Trophoblast cell (in vitro differentiated cells and primary cell): ENCODE results near the gene BEST2.
A peak's percentile ranks its signal among the peaks of the same experiment; 100 is the strongest.
"Not testable (repeated sequence)": the region's sequence is repeated elsewhere in the genome, so short reads cannot be mapped to it uniquely, and the experiment has no call there.

Source experiments
- DNase-seq, 2 donors: peaks; one replicate each; pipeline ENCODE4 v3.0.0-alpha.2; 2016
- H2AFZ ChIP-seq: 2 replicates; pipeline ENCODE4 v1.6.1; 2013; ENCODE audit warnings: low read length, moderate library complexity, mild to moderate bottlenecking; ENCODE audit not compliant: insufficient read depth, poor library complexity
- H2AK5ac ChIP-seq: 2 replicates; pipeline ENCODE4 v1.6.1; 2013; ENCODE audit warnings: mild to moderate bottlenecking, low read length
- H2BK120ac ChIP-seq: 2 replicates; pipeline ENCODE4 v1.6.1; 2013; ENCODE audit warnings: low read length, mild to moderate bottlenecking, moderate library complexity; ENCODE audit not compliant: insufficient read depth, poor library complexity
- H2BK12ac ChIP-seq: 2 replicates; pipeline ENCODE4 v1.6.1; 2013; ENCODE audit warnings: mild to moderate bottlenecking, low read length, moderate library complexity
- H2BK5ac ChIP-seq: 2 replicates; pipeline ENCODE4 v1.6.1; 2013; ENCODE audit warnings: low read length, low read depth, moderate library complexity, mild to moderate bottlenecking; ENCODE audit not compliant: poor library complexity
- H3K14ac ChIP-seq: 2 replicates; pipeline ENCODE4 v1.6.1; 2013; ENCODE audit warnings: mild to moderate bottlenecking, low read length
- H3K18ac ChIP-seq: 2 replicates; pipeline ENCODE4 v1.6.1; 2013; ENCODE audit warnings: mild to moderate bottlenecking, low read length
- H3K23ac ChIP-seq: 2 replicates; pipeline ENCODE4 v1.6.1; 2013; ENCODE audit warnings: low read length
- H3K27ac ChIP-seq: 2 replicates; pipeline ENCODE4 v1.5.1; 2013; ENCODE audit warnings: low read depth, mild to moderate bottlenecking, inconsistent platforms, low read length, moderate library complexity
- H3K27me3 ChIP-seq: 2 replicates; pipeline ENCODE4 v1.6.1; 2013; ENCODE audit warnings: inconsistent platforms, mild to moderate bottlenecking, low read length, moderate library complexity; ENCODE audit not compliant: insufficient read depth
- H3K36me3 ChIP-seq, 2 experiments: 1 replicate in 1 of 2; 2 replicates in 1 of 2; pipeline ENCODE4 v1.6.1; 2013; ENCODE audit warnings: low read length in 2 of 2, mild to moderate bottlenecking in 2 of 2, moderate library complexity in 1 of 2; ENCODE audit not compliant: insufficient read depth in 2 of 2, control insufficient read depth in 1 of 2
- H3K4ac ChIP-seq: 2 replicates; pipeline ENCODE4 v1.6.1; 2013; ENCODE audit warnings: low read depth, mild to moderate bottlenecking, low read length, moderate library complexity
- H3K4me1 ChIP-seq, 2 experiments: 1 replicate in 1 of 2; 2 replicates in 1 of 2; pipeline ENCODE4 v1.6.1; 2013; ENCODE audit warnings: low read length in 2 of 2, mild to moderate bottlenecking in 2 of 2, moderate library complexity in 1 of 2; ENCODE audit not compliant: insufficient read depth in 2 of 2, control insufficient read depth in 1 of 2
- H3K4me2 ChIP-seq: 2 replicates; pipeline ENCODE4 v1.6.1; 2013; ENCODE audit warnings: inconsistent platforms, mild to moderate bottlenecking, low read length, moderate library complexity
- H3K4me3 ChIP-seq: 2 replicates; pipeline ENCODE4 v1.5.1; 2013; ENCODE audit warnings: mild to moderate bottlenecking, low read depth, low read length, inconsistent platforms
- H3K79me1 ChIP-seq: one replicate; pipeline ENCODE4 v1.6.1; 2013; ENCODE audit warnings: low read length
- H3K79me2 ChIP-seq: 2 replicates; pipeline ENCODE4 v1.6.1; 2013; ENCODE audit warnings: low read length, mild to moderate bottlenecking; ENCODE audit not compliant: control insufficient read depth, insufficient read depth, poor library complexity
- H3K9ac ChIP-seq: 2 replicates; pipeline ENCODE4 v1.6.1; 2013; ENCODE audit warnings: mild to moderate bottlenecking, low read length
- H3K9me3 ChIP-seq: 2 replicates; pipeline ENCODE4 v1.6.1; 2013; ENCODE audit warnings: low read depth, mild to moderate bottlenecking, control low read depth, inconsistent platforms, low read length; ENCODE audit not compliant: insufficient read depth
- H4K12ac ChIP-seq: 2 replicates; pipeline ENCODE4 v1.6.1; 2013; ENCODE audit warnings: low read depth, mild to moderate bottlenecking, low read length, moderate library complexity
- H4K8ac ChIP-seq: 2 replicates; pipeline ENCODE4 v1.6.1; 2013; ENCODE audit warnings: low read depth, mild to moderate bottlenecking, low read length, moderate library complexity
- H4K91ac ChIP-seq: one replicate; pipeline ENCODE4 v1.6.1; 2013; ENCODE audit warnings: low read depth, mild to moderate bottlenecking, low read length, moderate library complexity
- WGBS: extraction: QIAGEN DNeasy Blood & Tissue Kit; methylation state at CpG from one replicate; pipeline ENCODE4 v1.1.7; 2013; ENCODE audit warnings: missing lambda C conversion rate; ENCODE audit not compliant: insufficient read length, insufficient coverage; ENCODE audit errors: extremely low coverage; 5-methylcytosine and 5-hydroxymethylcytosine counted together

Gene BEST2

DNA sequence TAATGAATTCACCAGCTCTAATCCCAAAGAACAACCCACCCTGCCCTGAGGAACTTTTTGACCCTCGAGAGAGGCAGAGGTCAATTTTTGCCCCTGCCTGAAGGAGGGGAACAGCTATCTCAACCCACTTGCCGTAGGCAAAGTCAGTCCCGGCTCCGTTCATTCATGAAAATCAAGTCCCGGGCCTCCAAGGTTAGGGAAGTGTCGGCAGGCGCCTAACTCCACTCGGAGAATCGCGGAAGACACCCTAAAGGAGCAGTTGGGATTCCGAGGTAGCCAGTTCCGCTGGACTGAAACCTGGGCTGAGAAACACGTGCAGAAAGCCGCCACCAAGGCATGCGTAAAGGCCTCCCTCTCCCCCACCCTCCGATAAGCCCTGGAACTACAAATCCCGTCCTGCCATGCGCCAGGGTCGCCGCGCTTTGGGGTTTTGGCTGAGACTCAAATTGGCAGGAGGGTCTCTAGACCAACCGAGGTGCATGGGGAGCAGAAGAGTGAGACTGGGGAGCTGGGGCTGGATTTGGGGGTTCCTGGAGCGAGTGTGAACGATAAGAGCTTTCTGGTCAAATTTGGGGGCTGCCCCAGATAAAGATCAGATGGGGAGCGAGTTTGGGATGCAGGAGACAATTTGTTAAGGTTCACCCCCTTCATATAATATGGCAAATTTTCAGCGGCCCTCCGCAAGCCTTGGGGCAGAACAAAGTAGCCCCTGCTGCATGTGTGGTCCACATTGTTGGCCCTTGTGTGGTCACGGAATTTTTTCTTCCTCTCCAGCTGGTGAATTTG lies 27.8 kb upstream of the BEST2 start, which contains the start of gene TNPO2:
TSS of gene TNPO2 (minus strand) at position 292 of the 786 bp plus-strand sequence. CDS start 2,955 bp downstream, outside the sequence.
- Histone ChIP-seq H3K79me1 (peaks cover 22% of the 10 kb centered on the region), H3K23ac (no peak within 1 kb of the TSS), H3K9ac (peak within 1 kb of the TSS; percentile 81), H3K4me3 (peak within 1 kb of the TSS; percentile 78), H3K4me1 (peaks cover 3 to 5% of the 10 kb centered on the region in 2 experiments), H3K9me3 (peaks cover 2% of the 10 kb centered on the region), H3K4ac (peak within 1 kb of the TSS; percentile 28), H3K27me3 (no peaks in the 10 kb centered on the region), H3K36me3 (peaks cover 12 to 14% of the 10 kb centered on the region in 2 experiments), H3K4me2 (peak within 1 kb of the TSS; percentile 90), H2BK120ac (peak within 1 kb of the TSS; percentile 41), H4K12ac (peak within 1 kb of the TSS; percentile 58), H3K14ac (peak within 1 kb of the TSS; percentile 73), H2BK12ac (no peak within 1 kb of the TSS), H4K8ac (peak within 1 kb of the TSS; percentile 94), H3K27ac (peak within 1 kb of the TSS; percentile 69), H2AFZ (peak within 1 kb of the TSS; percentile 48), H3K79me2 (peaks cover 23% of the 10 kb centered on the region), H3K18ac (peak within 1 kb of the TSS; percentile 85), H4K91ac (peak within 1 kb of the TSS; percentile 68), H2BK5ac (no peak within 1 kb of the TSS), H2AK5ac (peak within 1 kb of the TSS; percentile 72)
- WGBS = no CpG with 5 or more reads among the region's 28 CpGs
- DNase-seq = peak; percentile 16 to 54

DNA sequence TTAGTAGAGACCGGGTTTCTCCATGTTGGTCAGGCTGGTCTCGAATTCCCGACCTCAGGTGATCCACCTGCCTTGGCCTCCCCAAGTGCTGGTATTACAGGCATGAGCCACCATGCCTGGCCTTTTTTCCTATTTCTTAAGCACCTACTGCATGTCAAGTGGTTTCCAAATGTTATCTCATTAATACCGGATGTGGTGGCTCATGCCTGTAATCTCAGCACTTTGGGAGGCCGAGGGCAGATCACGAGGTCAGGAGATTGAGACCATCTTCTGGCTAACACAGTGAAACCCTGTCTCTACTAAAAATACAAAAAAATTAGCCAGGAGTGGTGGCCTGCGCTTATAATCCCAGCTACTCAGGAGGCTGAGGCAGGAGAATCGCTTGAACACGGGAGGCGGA lies 26.0 kb upstream of the BEST2 start:
- H3K14ac ChIP-seq, H3K4me2 ChIP-seq, H3K9ac ChIP-seq, H3K4me3 ChIP-seq, H3K23ac ChIP-seq, H2BK12ac ChIP-seq, DNase-seq, H2AK5ac ChIP-seq, H4K91ac ChIP-seq, H2BK120ac ChIP-seq, H3K4me1 ChIP-seq, H3K9me3 ChIP-seq, H2AFZ ChIP-seq, H2BK5ac ChIP-seq, H4K8ac ChIP-seq, H3K27ac ChIP-seq, H3K4ac ChIP-seq, H3K27me3 ChIP-seq, H3K18ac ChIP-seq, H4K12ac ChIP-seq: not testable (repeated sequence)
- H3K36me3 ChIP-seq = peaks cover 22 to 23% of the 10 kb centered on the region in 2 experiments
- H3K79me2 ChIP-seq = peaks cover 18% of the 10 kb centered on the region
- no CpG with 5 or more reads among the region's 10 CpGs for WGBS
- peaks cover 22% of the 10 kb centered on the region for H3K79me1 ChIP-seq

- peaks cover 12% of the 10 kb centered on the region for H3K79me1 ChIP-seq
- no peak overlapping the region for H3K4ac ChIP-seq
- H3K27me3 ChIP-seq = no peaks in the 10 kb centered on the region
- WGBS = no CpG with 5 or more reads among the region's 2 CpGs
- H4K91ac ChIP-seq = no peak overlapping the region
- no peak overlapping the region for H2BK5ac ChIP-seq
- no peak overlapping the region for H2AK5ac ChIP-seq
- H2AFZ ChIP-seq = no peak overlapping the region
- no peak overlapping the region for H3K27ac ChIP-seq
- H3K79me2 ChIP-seq = peaks cover 6% of the 10 kb centered on the region
- no peak for DNase-seq
- H3K23ac ChIP-seq = no peak overlapping the region
- H2BK120ac ChIP-seq = no peak overlapping the region
- H3K36me3 ChIP-seq = peaks cover 33 to 35% of the 10 kb centered on the region in 2 experiments
- H3K9ac ChIP-seq = no peak overlapping the region
- H4K12ac ChIP-seq = no peak overlapping the region
- H4K8ac ChIP-seq = no peak overlapping the region
- peaks cover 2% of the 10 kb centered on the region for H3K9me3 ChIP-seq
- H3K4me1 ChIP-seq = no peaks in the 10 kb centered on the region
- no peak overlapping the region for H3K14ac ChIP-seq
- no peak overlapping the region for H2BK12ac ChIP-seq
- no peak overlapping the region for H3K18ac ChIP-seq
- no peak overlapping the region for H3K4me3 ChIP-seq
- no peak overlapping the region for H3K4me2 ChIP-seq
Observed at GRCh38 chr19:12726988-12727316, 24.6 kb upstream of the BEST2 start.

DNA sequence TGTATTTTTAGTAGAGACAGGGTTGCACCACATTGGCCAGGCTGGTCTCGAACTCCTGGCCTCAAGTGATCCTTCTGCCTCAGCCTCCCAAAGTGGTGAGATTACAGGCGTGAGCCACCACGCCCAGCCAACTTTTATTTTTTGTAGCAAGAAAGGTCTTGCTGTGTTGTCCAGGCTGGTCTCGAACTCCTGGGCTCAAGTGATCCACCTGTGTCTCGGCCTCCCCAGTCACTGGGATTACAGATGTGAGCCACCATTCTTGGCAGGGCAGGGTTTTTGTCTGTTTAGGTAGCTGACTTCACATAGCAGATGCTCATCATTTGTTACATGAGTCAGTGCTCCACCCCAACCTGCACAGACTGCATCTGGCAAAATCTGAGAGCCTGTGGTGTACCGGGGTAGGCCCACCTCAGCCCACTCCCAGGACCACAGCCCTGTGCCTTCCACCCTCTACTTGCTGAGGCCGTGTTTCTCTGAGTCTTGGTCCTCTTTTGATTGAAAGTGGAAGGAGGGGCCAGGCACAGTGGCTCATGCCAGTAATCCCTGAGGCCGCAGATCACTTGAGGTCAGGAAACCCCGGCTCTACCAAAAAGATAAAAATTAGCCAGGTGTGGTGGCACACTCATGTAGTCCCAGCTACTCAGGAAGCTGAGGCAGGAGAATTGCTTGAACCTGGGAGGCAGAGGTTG lies 23.7 kb upstream of the BEST2 start:
- Histone ChIP-seq H3K4me3 (no peak overlapping the region), H2BK12ac (no peak overlapping the region), H3K27me3 (no peaks in the 10 kb centered on the region), H4K8ac (no peak overlapping the region), H2BK120ac (no peak overlapping the region), H3K18ac (no peak overlapping the region), H2AK5ac (no peak overlapping the region), H3K14ac (no peak overlapping the region), H3K4me1 (peaks cover 0 to 2% of the 10 kb centered on the region in 2 experiments), H3K36me3 (peaks cover 36 to 39% of the 10 kb centered on the region in 2 experiments), H4K91ac (no peak overlapping the region), H3K27ac (no peak overlapping the region), H2AFZ (no peak overlapping the region), H3K4me2 (no peak overlapping the region), H3K4ac (no peak overlapping the region), H3K9ac (no peak overlapping the region), H2BK5ac (no peak overlapping the region), H3K23ac (no peak overlapping the region), H3K79me1 (peaks cover 6% of the 10 kb centered on the region), H4K12ac (no peak overlapping the region), H3K9me3 (peaks cover 2% of the 10 kb centered on the region), H3K79me2 (peaks cover 9% of the 10 kb centered on the region)
- no peak for DNase-seq
- no CpG with 5 or more reads among the region's 9 CpGs for WGBS
